HG02938 (cell line): ENCODE measurements around the gene AHRR.

Experiments
- ATAC-seq: cut with Tn5 transposase; IDR thresholded peaks from one replicate; pipeline ENCODE4 v1.9.1; 2021; ENCODE audit warnings: mild to moderate bottlenecking, moderate library complexity; ENCODE audit not compliant: unreplicated experiment

Gene AHRR

DNA sequence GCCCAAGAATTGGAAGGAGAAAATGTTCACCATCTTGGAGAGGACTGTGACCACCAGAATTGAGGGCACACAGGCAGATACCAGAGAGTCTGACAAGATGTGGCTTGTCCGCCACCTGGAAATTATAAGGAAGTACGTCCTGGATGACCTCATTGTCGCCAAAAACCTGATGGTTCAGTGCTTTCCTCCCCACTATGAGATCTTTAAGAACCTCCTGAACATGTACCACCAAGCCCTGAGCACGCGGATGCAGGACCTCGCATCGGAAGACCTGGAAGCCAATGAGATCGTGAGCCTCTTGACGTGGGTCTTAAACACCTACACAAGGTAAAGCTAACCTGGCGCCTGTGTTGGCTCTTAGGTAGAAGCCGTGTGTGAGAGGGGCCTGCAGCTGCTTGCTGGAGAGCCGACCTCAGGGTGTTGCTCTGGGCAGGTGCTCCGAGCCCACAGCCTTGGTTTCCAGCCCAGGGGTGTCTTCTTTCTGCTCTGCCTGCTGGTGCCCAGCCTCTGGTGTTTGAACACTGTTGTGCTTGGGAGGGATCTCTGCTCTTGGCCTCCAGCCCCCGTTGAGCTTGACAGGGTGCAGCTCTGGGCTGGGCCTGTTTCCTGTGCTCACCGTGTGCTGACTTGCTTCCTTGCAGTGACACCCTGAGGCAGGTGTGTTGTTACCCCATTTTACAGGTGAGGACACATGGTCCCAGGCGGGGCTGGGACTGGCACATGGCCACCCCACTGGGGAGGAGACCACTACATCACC is 132.4 kb downstream of the AHRR start:
- ATAC-seq, result no peak

DNA sequence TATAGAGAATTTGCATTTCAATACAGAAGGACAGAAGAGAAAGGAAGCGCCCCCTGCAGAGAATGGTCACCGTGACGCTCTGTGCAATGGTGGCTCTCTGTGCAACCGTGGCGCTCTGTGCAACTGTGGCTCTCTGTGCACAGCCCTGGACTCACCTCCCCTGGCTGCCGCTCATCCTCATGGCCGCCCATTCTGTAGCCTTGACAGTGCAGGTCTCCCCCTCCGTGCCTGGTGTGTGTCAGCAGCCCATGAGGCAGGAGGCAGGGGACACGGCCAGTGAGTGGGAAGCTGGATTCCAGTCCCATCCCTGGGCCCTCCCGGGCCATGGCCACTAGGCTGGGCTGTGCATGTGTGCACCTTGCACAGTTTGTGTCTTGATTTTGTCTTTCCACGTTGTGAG is 133.4 kb downstream of the AHRR start:
- ATAC-seq, result no peak

DNA sequence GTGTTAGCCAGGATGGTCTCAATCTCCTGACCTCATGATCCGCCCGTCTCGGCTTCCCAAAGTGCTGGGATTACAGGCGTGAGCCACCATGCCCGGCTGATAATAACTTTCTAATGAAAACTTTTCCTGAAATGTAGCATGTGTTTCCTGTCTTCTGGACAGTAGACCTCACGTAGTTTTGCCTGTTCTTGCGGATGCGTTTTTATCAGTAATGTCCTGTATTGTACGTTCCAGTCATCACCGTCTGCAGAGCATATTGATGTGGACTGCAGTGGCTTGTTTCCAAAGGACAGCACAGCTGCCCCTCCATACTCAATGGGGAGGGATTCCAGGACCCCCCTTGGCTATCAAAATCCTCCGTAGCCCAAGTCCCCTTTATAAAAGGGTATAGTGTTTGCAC is 134.3 kb downstream of the AHRR start:
- no peak for ATAC-seq

DNA sequence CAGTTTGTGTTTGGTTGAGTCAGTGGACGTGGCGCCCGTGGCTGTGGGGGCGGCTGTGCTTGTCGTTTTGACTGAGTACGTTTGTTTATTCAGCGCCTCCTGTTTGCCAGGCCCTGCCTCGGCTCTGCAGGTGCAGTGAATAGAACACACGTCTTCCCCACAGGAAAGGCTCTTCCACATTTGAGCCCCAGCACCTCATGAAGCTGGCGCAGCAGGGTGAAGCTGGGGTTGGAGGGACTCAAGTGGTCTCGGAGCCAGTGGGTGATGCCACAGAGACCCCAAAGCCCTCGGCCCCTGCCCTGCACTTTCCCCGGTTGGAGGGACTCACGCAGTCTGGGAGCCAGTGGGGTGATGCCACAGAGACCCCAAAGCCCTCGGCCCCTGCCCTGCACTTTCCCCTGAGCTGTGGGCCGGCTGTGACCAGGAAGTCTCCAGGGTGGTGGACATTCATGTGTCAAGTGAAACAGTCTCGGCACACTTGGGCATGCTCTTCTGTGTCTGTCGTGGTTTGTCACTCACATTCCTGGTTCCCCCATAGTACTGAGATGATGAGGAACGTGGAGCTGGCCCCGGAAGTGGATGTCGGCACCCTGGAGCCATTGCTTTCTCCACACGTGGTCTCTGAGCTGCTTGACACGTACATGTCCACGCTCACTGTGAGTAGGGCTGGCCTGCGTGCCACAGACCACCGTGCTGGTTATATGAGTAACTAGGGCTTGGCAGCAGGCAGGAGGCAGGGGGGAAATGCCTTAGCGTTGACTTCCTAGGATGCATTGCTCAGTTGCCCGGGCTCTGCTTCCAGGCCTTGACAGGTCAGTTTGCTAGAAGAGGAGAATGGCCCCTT is 135.1 kb downstream of the AHRR start:
- ATAC-seq, result no peak

- ATAC-seq, result no peak
Measured at GRCh38 chr5:457195-457961, 135.9 kb downstream of the AHRR start.

DNA sequence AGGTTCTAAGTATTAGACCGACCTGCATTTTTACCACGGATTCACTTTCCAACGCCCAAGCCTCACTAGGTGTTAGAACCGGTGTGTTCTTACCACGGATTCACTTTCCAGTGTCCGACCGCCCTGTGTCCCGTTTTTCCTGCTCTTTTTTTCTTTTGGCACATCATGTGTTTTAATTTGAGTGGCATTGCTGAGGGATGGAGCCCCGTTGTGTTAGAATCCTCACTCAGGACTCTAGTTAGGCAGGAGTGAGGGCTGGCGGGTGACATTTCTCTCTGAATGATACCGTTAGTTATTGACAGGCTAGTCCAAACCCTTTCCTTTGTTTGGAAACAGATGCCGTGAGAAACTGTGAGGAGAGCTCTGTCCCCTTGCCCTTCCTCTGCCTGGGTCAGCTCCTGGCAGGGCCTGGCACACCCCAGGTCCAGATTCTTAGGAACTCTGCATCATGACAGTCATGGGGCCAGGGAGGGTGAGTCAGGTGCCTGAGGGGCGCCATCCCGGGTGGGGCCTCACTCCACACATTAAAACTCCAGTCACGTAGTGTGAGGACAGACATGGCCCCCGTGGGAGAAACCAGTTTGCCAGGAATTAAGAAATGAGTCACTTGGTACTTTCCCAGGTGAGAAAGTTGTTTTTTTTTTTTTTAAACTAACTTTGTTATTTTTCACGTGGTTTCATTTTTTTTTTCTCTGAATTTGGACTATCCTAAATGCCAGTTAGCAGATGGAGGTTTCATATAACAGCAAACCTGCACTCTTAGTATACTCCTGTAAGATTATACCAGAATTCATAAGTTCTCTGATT is 137.2 kb downstream of the AHRR start:
- ATAC-seq, result peak; percentile 64

DNA sequence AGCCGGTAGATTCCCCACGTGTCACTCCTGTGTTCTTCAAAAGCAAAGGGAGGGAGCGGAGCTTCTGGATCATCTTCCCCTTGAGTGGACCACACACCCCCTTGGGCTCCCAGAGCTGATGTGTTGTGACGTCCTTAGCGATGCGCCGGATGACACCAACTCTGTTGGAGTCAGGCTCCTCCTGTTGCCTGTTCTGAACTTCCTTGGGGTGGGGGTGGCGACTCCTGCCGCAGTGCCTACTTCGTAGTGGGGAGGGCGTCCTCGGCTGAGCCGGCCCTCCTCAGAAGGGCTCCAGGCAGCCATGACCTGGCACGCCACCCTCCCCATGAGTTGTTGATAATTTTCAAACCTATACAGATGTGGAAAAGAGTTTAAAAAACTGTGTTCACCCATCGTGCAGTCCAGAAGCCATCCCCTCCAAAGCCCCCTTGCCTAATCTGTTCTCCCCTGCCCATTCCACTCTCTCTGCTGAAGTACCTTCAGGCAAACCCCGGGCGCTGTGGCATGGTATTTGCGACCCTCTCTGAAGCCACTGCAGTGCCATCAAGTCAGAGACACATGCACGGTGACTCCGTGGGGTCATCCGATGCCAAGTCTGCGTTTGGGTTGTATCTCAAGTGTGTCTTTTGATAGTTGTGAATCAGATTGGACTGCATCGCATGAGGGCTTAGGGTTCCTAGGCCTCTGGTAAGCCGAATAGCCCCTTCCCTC is 138.2 kb downstream of the AHRR start:
- ATAC-seq, result no peak

DNA sequence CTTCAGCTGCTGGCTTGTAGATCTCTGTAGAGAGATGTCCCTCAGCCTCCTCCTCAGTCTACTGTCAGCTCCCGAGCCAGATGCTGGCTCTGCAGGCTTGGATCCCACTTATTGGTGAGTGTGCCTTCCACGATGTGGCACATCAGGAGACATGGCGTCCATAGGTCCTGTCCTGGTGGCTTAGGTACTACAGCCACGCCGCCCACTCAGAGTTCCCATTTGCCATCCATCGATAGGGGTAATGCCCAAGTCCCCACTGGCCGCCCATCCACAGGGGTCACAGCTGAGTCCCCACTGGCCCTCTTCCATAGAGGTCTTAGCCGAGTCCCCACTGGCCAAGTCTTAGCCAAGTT is 138.7 kb downstream of the AHRR start:
- ATAC-seq, result no peak

DNA sequence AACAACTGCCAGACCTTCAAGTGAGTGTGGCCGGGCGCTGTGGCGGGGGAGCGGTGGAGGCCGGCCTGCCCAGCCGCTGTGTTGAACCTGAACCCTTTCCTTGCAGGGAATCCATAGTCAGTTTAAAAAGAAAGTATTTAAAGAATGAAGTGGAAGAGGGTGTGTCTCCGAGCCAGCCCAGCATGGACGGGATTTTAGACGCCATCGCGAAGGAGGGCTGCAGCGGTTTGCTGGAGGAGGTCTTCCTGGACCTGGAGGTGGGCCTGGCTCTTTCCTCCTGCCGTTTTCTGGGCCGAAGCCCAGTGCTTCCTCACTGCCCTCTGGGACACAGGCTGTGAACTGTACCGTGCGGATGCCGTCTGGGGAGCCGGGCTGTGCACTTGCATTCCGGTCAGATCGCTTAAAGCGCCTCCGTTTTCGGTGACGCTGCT is 140.6 kb downstream of the AHRR start:
- ATAC-seq, result no peak

GRCh38 chr5:463301-463700 is 141.8 kb downstream of the AHRR start:
- no peak for ATAC-seq

DNA sequence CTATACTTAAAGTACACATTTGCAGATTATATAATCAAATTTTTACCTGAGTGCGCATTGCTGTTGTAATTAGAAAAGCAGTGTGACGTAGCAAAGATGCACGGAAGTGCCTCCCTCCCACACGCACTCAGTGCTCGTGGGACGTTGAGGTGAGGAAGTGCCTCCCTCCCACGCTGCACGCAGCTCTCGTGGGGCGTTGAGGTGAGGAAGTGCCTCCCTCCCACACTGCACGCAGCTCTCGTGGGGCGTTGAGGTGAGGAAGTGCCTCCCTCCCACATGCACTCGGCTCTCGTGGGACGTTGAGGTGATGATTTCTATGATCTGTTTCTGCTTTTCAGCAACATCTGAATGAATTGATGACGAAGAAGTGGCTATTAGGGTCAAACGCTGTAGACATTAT is 142.4 kb downstream of the AHRR start:
- ATAC-seq, result no peak

DNA sequence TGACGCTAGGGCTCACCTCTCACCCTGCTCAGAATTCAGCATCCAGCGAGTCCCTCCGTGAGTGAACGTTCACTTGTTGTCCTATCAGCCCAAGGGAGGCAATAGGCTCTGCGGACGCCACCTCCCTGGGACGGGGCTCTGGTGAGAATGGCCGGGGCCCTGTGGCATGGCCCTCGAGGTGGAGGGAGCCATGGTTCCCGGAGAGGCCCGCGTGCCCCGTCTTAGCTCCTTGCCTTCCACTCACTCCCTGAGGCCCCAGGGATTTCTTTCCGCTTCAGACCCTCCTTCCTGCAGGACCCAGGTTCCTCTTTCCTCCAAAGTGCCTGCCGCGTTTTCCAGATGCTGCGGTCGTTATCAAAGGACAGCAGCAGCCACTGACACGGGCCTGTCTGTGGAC is 142.9 kb downstream of the AHRR start:
- ATAC-seq, result no peak

GRCh38 chr5:464843-465590 is 143.5 kb downstream of the AHRR start:
- ATAC-seq, result no peak

DNA sequence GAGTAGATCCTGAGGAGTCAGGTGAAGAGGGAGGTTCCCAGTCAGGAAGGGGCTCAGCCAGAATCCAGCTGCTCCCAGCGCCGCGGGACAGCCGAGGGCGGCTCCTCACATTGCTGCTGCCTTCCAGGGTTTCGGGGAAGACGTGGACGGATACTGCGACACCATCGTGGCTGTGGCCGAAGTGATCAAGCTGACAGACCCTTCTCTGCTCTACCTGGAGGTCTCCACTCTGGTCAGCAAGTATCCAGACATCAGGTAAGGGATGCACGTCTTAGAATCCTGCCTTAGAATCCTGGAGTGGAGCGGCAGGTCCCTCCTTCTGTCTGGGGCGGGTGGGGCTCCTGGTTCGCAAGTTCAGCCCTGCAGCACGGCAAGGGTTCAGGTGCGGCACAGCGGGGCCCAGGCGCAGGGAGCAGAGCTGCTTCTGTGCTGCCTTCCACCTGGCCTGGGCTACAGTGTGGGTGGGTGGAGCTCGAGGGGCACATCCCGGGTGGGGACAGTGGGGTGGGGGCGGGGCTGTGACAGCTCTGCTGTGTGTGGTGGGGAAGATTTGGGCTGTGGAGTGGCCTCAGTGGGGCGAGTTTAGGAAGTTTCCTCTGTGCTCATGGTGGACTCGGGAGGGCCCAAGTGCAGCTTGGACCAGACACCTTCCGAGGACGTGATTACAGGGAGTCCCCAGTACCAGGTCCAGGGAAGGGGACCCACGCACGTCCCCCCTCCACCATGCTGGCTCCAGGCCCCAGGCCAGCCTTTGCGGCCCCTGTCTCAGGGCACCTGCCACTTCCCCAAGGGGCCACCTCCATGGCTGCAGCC is 144.3 kb downstream of the AHRR start:
- ATAC-seq, result no peak

DNA sequence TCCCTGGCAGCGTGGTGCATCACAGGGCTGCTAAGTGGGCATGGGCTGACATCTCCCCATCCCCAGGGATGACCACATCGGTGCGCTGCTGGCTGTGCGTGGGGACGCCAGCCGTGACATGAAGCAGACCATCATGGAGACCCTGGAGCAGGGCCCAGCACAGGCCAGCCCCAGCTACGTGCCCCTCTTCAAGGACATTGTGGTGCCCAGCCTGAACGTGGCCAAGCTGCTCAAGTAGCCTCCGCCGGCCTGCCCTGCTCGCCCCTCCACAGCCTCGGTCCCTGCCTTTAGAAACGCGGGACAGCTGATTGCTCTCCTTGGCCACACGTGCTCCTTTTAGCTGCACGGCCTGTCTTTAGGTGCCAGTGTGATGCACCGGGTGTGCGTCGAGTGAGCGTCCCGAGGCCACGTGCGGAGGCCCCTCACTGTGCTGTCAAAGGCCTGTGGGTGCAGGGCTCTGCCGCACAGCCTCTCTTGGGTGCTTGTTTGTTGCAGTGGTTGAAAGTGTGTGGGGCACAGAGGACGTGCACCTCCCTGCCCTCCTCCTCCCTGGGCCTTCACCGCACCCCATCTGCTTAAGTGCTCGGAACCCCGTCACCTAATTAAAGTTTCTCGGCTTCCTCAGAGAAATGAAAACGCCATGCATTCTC is 145.3 kb downstream of the AHRR start:
- no peak for ATAC-seq

DNA sequence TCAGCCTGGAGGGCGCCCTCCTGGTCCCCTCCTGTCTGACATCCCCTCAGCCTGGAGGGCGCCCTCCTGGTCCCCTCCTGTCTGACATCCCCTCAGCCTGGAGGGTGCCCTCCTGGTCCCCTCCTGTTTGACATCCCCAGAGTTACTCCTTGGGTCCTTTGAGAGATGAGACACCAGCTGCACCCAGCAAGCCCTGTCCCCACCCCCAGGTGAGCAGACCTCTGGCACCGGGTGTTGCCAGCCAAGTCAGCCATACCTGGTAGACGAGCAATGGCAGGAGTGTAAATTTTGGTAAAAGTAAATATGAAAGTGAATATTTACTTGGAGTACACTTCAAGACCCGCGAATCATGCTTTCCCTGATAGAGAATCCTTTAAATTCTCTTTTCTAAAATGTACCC is 146.9 kb downstream of the AHRR start:
- ATAC-seq, result no peak

- no peak for ATAC-seq
Measured at GRCh38 chr5:469752-470483, 148.4 kb downstream of the AHRR start.
